Keratinocyte (primary cell): ENCODE results near the gene SSBP2.

Source experiments
- EZH2 ChIP-seq: IDR thresholded peaks from one replicate; pipeline ENCODE4 v1.6.1; 2012; ENCODE audit warnings: inconsistent platforms, mild to moderate bottlenecking, low read length, moderate library complexity
- TF ChIP-seq, protein P1 (sequence below), 3 experiments: IDR thresholded peaks in 1 of 3; conservative IDR thresholded peaks in 1 of 3; optimal IDR thresholded peaks in 1 of 3; 2 replicates in 2 of 3; 3 replicates in 1 of 3; pipeline versions ENCODE3 to v1.5.1; 2011; ENCODE audit warnings: low read length in 3 of 3, mild to moderate bottlenecking in 3 of 3, moderate library complexity in 2 of 3, control low read depth in 1 of 3, inconsistent platforms in 1 of 3; ENCODE audit not compliant: insufficient read depth in 2 of 3; ENCODE audit errors: extremely low read depth in 1 of 3

DNA sequence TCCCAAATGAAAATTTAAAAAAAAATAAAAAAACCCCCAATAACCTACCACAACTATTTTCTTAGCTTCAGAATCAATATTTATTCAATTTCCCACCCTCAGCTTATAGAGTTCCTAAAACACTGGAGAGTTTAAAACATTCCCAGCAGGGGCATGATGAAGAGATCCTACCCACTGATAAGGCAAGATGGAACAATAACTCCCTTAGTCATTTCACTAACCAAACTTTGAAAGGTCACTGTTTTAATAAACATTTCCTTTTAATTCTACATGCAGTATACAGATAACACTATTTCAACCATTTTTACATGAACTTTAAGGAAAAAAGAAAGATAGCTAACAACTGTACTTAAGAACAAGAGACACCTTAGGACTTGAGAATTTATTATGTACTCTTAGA, 322.0 kb downstream of the SSBP2 start:
- TF ChIP-seq, protein P1, sequence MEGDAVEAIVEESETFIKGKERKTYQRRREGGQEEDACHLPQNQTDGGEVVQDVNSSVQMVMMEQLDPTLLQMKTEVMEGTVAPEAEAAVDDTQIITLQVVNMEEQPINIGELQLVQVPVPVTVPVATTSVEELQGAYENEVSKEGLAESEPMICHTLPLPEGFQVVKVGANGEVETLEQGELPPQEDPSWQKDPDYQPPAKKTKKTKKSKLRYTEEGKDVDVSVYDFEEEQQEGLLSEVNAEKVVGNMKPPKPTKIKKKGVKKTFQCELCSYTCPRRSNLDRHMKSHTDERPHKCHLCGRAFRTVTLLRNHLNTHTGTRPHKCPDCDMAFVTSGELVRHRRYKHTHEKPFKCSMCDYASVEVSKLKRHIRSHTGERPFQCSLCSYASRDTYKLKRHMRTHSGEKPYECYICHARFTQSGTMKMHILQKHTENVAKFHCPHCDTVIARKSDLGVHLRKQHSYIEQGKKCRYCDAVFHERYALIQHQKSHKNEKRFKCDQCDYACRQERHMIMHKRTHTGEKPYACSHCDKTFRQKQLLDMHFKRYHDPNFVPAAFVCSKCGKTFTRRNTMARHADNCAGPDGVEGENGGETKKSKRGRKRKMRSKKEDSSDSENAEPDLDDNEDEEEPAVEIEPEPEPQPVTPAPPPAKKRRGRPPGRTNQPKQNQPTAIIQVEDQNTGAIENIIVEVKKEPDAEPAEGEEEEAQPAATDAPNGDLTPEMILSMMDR (optimal IDR thresholded peaks at IDR 0.05 in 1 of 3, IDR thresholded peaks at IDR 0.05 in 1 of 3, conservative IDR thresholded peaks at IDR 0.05 in 1 of 3; ENCODE audit: extremely low read depth in 1 of 3, insufficient read depth in 2 of 3, low read length in 3 of 3): no peak
- no peak for TF ChIP-seq EZH2
